OCI-LY3 (cell line): ENCODE results near the gene NEDD8.

Experiments
- CTCF ChIP-seq: fragments of 200-600, 300-600 bp; sonication (generic); IDR thresholded peaks from 2 replicates; pipeline ENCODE4 v1.5.1; 2014; ENCODE audit warnings: antibody characterized with exemption, low read length, low read depth
- EZH2phosphoT487 ChIP-seq: fragments of 200-600 bp; shearing (Covaris generic); IDR thresholded peaks from 2 replicates; pipeline ENCODE4 v1.6.1; 2018; ENCODE audit warnings: antibody characterized with exemption, mixed run types, low read depth

DNA sequence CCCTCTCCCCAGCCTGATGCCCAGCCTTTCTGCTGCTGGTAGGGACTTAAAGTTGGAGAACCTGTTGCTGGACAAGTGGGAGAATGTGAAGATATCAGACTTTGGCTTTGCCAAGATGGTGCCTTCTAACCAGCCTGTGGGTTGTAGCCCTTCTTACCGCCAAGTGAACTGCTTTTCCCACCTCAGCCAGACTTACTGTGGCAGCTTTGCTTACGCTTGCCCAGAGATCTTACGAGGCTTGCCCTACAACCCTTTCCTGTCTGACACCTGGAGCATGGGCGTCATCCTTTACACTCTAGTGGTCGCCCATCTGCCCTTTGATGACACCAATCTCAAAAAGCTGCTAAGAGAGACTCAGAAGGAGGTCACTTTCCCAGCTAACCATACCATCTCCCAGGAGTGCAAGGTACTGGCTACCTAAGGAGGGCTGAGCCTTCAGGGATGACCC lies 25.0 kb downstream of the NEDD8 start:
- TF ChIP-seq CTCF (no peak), EZH2phosphoT487 (no peak)
